Activated T-cell treated with anti-CD3 and anti-CD28 coated beads, Interleukin-2, amount 50 U/mL, for 1 hour (primary cell): Measurements from ENCODE around the gene SLC27A6.

ENCODE experiments used
- DNase-seq: peaks from one replicate; pipeline ENCODE4 v3.0.0-alpha.2; 2020

Gene SLC27A6

GRCh38 chr5:129065721-129066120 is 100.4 kb downstream of the SLC27A6 start:
- no peak for DNase-seq

DNA sequence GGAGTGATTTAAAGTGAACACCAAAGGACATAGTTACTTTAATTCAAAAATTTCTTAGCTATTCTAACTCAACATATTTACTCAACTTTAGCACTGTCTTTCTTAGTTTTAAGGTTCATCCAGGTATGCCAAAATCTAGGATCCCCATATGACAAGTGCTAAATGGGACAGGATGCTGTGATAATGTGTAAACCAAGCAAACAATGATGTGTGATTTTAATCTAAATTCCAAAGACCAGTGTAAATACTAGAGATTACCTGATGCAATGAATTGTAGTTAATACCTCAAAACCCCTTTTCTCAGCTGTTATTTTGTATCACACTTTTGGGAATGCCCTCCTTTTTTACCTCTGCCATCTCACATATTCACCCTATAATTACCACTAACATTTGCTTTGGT is 102.5 kb downstream of the SLC27A6 start:
- no peak for DNase-seq

DNA sequence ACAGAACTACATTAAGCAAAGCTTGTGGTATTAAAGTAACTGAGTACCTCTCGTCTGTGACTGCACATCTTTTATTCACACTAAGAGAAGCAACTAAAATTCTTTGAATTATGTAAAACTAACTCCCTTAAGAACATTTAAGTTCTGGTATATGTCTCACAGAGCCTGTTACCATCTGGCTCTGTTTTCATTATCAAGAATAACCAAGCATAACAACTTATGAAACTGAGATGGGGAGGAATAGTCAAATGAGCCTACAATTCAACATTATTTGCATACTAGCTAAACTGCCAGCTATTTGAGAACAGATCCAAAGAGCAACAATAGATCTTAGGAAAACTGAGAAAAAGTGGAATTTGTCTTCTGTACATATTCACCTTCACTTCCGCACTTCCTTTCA is 104.0 kb downstream of the SLC27A6 start:
- no peak for DNase-seq

DNA sequence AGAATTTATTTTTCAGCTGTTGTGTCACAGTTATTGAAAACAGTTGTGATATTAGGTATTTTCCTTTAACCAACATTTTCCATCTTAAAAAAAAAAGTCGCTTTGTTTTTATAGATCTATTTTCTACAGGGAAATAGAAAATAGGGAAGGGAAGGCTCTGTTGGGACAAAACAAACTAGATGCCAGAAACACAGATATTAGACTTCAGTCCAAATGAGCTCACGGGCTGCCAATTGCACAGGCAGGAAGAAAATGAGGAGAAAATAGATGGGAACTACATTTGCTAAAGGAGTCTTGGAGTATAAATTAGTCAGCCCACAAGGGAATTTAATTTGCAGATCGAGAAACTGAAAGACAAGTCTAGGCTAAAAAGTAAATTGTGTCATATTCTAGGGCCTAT is 107.8 kb downstream of the SLC27A6 start:
- DNase-seq, result no peak

- no peak for DNase-seq
Observed at GRCh38 chr5:129074903-129075302, 109.6 kb downstream of the SLC27A6 start.

GRCh38 chr5:129077433-129078075 is 112.3 kb downstream of the SLC27A6 start:
- DNase-seq, result no peak

DNA sequence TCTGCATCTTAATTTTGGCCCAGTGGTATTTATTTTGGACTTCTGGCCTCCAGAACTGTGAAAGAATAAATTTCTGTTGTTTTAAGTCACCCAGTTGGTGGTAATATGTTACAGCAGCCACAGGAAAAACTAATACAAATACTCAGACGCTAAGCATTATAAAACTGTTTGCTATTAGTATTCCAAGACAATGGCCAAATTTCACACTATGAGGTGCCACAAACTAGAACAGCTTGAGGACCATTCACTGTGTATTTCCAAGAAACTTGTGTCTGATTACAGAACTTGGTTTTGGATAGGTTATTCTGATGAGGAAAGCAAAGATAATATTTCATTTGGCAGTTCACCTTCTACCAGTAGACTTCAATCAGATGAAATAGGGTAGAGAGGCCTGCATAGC is 113.0 kb downstream of the SLC27A6 start:
- DNase-seq, result no peak

GRCh38 chr5:129078660-129079059 is 113.4 kb downstream of the SLC27A6 start:
- no peak for DNase-seq

GRCh38 chr5:129079496-129079895 is 114.2 kb downstream of the SLC27A6 start:
- no peak for DNase-seq

GRCh38 chr5:129080766-129081165 is 115.5 kb downstream of the SLC27A6 start:
- no peak for DNase-seq

DNA sequence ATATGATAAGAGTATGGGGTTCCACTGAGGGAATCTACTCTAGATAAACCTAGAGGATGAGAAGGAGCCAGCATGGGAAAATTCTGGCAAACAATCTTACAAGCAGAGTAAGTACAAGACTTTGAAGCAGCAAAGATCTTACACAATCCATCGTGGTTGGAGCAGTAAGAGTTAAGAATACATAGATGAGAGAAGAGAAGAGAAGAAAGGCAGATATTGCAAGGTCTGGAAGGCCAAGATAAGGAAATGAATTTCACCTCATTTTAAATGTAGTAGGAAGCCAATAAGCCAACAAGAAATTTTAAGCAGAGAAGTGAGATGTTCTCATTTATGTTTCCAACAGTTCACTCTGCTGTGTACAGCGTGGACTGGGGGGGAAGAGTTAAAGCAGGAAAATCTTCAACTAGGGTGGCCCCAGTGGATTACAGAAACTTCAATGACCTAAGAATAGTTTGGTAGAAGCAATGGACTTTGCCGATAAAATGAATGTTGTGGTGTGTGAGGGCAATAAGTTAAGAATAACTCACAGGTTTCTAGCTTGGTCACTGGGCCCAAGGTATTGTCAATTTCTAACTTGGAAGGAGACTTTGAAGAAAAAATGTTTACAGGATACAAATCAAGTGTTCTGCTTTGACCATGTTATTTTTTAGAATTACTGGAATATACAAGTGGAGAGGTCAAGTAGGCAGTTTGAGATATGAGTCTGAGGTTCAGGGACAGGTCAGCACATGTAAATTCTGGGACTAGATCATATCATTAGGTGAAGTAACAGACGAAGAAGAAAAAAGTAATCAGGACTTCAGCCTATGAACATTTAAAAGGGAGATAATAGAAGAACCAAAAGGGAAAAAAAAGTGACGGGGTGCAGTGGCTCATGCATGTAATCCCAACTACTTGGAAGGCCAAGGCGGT is 117.2 kb downstream of the SLC27A6 start:
- no peak for DNase-seq
